Stimulated activated CD4-positive, alpha-beta T cell treated with anti-CD3 and anti-CD28 coated beads, Interleukin-4, amount 100 ng/mL, for 4 hours (primary cell): ENCODE data around the gene TM4SF1.

ENCODE experiments used
- DNase-seq, 2 experiments: peaks; one replicate each; pipeline ENCODE4 v3.0.0-alpha.2; 2020

TM4SF1 gene

DNA sequence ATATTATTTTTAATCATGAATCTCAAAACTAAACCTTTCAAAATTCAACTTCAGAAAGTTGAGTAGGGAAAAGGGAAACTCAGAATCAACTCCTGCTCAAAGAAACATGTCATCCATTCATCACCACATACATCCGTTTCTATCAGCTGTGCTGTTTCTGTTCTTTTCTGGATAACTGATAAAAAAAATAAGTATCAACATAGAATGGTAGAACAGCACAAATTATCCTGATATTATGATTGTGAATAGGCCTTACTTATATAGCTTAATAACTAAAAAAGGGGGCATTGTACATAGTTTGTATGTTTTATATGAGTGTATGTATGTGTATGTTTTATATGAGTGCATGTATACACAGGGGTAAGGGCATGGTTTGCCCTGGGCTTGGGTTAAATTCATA is 3.1 kb downstream of the TM4SF1 start:
- no peak for DNase-seq

DNA sequence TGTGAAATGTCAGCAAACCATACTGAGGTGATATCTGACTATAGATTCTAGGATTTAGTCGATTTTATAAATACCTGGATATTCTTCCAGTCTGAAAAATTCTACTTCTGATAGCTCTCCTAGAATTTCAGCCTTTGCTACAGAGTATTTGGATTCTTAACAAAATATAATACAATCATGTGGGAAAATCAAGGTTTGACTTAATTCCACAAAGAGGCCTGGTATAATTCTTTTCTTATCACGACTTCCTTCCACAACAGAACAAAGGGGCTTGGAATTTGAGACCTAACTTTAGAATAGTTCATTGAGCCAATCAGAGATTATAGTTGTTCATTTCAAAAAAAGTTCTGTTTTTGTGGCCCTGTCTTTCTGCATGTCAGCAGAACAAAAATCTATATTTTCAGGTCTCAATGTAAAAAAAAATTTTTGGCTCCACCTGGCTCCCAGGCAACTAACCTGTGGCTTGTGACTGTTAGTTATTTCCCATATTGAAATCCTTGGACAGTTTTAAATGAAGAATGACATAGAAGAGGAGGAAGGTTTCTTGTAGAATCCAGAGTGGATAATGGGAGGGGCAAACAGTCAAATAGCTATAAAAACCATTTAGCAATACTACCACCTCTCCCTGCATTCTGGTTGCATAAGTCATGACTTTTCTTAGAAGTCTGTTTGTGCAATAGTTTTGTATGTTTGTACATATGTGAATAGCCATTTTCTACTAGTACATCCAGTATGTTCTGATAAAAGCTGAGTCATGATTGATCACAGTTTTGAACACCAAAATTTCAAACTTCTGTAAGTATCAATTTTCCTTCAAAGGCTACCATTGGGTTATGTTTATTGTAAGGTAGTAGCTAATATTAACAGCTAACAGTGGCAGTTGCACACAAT is 4.0 kb downstream of the TM4SF1 start:
- no peak for DNase-seq

DNA sequence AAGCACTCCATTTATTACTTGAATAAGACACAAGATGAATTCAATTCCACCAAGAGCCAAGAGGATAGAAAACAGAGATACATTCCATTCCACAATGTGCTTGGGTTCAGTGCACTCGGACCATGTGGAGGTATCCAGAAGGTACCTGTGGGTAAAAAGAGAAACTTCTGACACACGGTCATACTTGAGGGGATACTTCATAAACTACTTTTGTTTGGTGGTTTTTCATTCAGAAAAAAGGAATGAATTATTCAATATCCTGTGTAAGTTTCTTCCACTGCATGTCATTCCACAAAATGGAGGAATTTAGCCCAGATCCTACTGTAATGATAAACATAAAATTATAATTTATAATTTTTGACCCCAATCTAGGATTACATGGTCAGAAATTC is 5.7 kb downstream of the TM4SF1 start:
- DNase-seq = no peak

DNA sequence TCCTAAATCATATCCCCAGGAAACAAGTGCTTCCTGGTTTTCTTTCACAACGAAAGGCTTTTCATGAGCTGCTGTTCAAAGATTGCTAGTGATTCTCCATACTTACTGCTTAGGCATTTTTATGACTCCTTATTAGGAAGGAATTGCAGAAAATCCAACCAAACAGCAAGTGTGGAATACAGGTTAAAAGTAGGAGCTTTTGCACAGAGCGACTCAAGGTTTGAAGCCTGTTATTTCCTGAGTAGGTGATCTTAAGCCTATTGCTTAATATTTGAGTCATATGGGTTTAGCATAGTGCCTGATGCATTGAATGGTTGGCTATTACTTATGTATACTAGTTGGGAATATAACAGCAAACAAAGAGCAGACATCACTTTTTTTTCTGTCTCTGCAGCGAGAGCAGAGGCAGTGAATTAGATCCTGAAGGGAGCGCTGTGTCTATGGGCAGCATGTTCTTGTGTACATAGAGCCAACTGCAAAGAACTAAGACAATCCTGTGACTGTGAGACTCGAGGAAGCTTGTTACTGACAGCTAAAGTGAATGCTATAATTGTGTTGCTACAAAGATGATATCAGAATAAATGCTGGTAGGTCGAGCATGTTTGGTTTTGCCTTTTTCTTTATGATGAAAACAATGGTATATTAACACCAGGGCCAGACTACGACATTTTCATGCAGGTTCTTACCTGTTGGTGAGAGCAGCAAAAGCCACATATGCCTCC is 6.3 kb downstream of the TM4SF1 start:
- no peak for DNase-seq

DNA sequence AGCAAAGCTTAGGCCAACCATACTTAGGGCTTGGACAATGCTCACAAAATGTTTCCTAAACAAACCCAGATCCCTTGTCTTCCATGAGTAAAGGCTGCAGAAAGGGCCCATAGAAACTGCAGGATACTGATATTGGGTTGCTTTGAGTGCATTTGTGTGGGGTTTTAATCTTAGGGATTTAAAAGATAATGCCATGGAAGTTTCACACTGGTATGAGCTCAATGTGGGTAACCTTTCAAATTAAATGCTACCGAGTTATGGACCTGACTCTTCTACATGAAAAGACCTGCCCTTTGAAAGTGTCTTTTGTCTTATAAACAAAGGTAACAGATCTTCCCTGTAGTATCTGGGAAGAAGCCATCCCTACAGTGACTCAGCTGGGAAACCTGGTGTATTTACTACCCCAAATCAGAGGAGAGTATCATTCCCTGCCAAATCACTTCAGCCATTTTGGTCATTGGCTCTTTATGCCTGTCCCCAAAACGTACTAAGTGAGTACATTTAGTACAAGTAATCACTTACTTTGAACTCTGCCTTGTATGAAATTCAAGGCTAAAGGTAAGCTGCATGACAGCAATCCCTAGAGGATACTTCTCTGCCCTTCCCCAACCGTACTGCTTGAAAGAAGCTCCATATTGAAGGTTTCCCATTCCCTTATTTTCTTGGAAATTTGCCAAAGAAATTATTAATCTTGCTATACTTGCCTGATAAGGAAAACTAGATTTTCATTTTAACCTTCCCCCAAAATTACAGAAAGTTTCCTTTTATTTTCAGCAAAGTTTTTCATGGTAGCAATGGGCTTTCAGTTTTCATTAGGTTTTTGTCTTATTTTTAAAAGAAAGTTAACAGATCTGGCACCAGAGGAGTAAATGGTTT is 7.2 kb downstream of the TM4SF1 start:
- DNase-seq = no peak

DNA sequence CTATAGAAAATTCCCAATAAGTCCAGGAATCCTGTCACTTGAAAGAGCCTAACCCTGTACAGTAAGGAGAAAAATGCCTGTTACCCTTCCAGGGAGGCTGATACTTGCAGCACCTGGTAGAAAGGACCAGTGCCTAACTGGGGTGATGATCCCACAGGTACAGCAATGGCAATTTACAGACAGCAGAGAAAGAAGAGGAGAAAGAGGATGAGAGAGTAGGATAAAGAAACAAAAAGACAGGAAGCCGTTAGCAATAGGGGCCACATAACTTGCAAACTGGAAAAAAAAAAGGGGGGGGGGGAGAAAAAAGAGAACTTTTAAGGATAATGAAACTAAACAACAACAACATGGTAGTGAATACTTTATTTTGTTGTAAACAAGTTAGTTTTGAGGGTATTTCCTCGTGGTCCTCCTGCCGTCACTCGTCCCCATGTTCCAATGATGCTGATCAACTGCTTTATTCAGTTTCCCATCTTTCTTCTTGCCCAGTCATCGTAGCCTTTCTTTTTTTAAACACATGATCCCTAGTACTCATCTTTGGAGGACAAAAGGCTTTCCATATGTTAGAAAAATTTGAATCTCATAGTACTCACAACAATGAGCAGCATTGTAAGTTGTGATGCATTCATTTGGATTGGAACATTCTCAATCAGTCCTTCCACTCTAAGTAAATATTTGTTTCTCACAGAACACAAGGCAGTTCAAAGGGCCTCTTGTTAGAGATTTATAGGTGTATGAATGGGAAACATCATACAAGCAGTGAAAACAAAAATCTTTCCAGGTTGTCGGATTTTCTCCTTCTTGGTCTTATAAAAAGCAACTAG is 8.6 kb downstream of the TM4SF1 start:
- DNase-seq = no peak

DNA sequence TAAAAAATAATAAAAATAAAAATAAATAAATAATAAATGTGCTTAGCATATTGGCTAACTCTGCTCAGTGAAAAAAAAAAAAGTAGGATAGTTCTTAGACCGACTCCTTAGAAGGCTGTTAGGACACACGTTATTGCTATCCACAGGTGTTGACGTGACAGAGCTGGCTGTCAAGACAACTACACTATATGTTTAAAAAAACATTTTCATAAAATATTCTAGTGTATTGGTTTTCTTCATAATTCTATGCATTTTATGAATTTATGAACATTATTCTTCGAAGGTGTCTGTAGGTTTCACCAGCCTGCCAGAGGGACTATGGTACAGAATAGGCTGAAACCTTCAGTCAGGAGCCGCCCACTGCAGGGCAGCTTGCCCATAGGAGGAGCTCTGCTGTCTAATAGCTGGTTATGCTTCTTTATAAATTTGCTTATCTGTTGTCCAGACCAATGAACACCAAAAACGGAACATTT is 9.2 kb downstream of the TM4SF1 start:
- no peak for DNase-seq

DNA sequence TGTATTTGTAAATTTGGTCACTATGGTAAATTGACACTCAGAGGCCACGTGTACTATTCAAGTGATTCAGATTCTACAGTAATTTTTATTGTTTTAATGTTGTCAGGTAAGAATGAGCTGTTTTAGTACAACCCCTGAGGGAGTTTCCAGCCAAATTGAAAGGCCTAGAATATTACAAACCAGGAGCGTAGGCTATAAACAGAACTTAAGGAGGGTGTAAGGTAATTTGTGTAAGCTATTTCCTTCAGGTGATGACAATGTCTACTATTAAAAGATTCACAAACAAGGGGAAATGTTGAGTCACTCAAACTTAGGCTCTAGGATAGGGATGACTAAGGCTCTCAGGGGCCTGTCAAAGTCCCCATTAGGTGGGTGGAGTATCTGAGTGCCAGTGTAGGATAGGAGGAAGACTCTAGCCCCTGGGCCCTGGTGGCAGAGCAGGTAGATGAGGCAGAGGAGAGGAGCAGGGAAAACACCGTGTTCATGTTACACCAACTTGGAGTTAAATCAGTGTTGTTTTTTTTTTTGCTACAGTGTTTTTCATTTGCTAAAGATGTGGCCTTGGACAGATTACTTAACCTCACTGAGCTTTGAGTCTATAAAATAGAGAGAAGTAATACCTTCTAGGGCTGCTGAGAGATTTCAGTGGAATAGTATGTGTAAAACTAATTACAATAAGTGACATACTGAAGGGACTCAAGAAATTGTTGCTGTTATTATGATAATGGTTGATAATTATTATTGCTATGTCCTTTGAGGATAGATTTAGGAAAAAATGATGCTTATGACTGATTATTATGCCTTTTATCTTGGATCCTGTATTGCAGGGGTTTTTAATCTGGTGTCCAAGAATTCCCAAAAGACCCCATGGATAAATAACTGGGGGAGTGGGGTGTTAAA is 10.3 kb downstream of the TM4SF1 start:
- no peak for DNase-seq

DNA sequence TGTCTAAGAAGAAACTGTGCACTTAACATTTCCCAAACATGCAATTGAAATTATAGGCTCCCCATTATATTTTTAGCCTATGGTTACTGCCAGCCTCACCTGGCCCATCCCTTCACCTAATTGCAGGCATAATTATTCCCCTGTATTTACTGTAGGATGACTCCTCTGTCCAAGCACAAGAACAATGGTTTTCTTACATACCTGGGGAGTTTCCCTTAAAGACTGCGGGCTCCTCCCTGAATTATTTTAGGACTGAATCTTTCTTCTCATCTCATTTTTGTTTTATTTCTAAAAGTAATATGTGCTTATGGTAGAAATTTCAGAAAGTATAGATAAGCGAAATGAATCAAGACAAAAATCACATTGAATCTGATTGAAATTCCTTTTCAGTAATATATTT is 11.4 kb downstream of the TM4SF1 start:
- no peak for DNase-seq

DNA sequence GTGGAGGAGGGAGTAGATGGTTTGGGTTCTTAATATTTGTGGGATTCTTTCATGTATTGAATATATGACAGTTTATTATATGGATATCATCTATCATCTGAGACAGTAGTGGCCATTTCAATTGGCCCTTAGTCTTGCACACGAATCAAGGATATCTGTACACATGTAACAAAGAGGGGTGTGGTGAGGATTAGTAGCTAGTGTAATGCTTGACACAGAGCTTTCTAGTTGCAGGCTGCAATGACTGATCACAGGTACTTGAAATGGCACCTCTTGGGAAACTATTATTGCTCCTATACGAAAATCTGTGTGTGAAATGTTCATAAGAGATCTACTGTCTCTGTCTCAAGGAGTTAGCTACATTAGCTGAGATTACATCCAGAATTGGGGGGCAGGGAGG is 12.8 kb downstream of the TM4SF1 start:
- DNase-seq = no peak

DNA sequence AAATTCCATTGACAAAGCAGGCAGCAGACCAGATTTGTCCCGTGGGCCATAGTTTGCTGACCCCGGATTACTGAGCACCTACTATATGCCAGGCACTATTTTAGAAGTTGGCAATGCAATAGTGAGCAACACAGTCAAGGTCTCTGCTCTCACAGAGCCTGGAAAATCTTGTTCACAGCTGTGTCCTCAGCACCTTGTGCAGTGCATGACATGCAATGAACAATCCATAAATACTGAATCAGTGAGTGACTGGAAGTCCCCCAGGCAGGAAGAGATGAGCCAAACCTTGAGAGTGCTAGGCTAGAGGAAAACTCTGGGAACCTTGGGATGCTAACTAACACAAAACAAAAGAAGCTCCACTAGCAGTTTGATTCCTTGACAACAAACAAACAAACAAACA is 14.4 kb downstream of the TM4SF1 start:
- DNase-seq = no peak

DNA sequence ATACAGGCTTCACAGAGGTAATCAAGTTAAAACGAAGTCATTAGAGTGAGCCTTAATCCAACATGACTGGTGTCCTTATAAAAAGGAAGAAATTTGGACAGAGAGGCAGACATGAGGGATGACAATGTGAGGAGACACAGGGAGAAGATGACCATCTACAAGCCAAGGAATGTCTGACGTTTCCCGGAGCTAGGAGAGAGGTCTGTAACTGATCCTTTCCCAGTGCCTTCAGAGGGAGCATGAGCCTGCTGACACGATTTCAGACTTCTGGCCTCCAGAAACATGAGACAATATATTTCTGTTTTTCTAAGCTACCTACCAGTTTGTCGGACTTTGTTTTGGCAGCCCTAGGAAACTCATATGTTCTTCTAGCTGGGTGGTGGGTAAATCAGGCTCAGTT is 15.1 kb downstream of the TM4SF1 start:
- DNase-seq = no peak

DNA sequence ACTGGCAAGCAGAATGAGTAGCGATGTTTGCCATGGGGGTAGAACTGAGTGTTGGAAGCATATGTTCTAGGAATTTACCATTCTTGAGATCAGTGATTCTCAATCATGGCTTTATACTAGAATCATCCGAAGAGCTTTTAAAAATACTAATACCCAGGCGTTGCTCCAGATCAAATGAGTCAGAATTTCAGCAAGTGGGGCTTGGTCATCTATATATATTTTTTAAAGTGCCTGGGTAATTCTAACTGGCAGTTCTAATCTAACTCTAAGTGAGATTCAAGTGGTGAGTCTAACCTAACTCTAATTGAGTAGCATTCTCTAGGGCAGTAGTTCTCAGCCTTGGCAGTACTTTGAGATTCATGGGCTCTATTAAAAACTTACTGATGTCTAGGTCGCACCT is 20.8 kb downstream of the TM4SF1 start:
- DNase-seq = no peak

DNA sequence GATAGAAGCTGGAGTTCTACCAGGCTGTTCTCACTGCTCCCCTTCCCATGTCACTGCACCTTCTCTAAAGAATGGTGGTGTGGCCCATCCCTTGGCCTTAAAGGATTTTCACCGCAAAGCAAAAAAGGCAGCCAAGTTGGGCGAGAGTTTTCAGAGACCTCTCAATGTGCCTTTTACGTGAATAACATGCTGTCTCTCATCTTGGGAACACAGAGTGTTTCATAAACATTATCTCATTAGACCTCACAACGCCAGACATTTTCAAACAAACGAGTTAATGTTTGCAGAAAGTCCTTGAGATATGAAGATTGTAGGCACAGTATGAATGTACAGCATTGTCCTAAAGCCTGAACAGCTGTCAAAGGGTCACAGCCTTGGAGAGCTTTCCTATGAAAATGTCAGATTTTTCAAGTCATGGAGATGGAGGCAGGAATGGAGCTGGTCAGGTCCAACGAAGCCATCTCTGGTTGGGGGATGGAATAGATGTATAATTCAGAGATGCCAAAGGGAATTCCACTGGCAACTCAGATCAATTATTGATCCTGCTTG is 21.3 kb downstream of the TM4SF1 start:
- DNase-seq = no peak

DNA sequence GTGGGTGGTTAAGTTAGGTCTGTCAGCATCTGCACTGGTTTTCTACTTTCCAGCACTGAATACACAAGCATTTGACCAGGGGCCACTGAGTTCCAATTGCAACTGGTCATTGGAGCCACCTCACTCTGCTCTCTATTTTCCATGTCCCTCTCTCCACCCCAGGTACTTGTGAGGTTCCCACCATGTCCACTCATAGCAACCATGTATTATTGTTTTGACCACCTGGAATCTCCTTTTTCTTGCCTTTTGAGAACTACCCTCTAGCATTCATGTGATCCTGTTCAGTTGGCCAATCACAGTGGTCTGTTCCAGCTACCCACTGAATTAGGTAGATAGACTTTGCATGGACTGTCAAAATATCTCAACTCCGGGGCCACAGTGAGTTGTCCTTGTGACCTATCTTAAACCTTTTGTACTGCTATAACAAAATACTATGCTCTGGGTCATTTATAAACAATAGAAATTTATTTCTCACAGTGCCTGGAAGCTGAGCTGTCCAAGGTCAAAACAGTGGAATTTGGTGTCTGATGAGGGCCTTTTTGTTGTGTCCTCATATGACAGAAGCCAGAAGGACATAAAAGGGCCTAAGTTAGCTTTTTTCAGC is 23.8 kb downstream of the TM4SF1 start:
- no peak for DNase-seq

DNA sequence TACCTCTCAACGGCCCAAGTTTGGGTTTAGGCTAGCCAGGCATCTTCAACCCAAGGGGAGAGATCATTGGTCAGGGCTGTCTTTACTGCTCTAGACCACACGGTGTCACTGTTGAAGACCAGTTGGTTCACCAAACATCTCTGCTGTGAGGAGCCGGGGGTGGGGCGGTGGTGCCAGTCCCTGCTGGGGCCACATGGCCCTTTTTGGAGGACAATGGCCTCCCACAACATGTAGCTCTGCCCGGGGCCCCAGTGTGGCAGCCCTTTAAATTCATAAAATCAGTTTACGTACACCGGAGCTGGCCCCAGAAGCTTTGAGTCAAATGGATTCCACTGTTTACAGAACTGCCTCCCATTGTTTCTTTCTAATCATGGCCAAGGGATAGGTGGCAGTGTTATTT is 24.9 kb downstream of the TM4SF1 start:
- peak in 1 of 2 experiments; percentile 5 for DNase-seq

DNA sequence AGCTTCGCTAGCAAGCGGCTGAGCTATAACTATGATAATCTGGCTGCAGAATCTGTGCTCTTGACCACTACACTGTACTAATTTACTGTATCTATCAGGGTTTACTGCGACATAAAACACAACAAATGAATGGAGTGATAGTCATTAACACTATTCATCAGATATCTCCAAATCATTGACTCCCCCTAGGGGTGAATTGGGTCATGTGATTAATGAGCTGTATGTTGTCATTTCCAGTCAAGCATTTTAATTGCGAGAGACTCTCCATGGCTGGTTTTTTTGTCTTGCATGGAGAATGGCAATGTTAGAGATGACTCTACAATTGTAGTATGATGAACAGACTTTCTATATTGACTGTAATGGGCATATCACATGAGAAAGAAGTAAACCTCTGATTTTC is 33.5 kb downstream of the TM4SF1 start:
- DNase-seq = no peak

DNA sequence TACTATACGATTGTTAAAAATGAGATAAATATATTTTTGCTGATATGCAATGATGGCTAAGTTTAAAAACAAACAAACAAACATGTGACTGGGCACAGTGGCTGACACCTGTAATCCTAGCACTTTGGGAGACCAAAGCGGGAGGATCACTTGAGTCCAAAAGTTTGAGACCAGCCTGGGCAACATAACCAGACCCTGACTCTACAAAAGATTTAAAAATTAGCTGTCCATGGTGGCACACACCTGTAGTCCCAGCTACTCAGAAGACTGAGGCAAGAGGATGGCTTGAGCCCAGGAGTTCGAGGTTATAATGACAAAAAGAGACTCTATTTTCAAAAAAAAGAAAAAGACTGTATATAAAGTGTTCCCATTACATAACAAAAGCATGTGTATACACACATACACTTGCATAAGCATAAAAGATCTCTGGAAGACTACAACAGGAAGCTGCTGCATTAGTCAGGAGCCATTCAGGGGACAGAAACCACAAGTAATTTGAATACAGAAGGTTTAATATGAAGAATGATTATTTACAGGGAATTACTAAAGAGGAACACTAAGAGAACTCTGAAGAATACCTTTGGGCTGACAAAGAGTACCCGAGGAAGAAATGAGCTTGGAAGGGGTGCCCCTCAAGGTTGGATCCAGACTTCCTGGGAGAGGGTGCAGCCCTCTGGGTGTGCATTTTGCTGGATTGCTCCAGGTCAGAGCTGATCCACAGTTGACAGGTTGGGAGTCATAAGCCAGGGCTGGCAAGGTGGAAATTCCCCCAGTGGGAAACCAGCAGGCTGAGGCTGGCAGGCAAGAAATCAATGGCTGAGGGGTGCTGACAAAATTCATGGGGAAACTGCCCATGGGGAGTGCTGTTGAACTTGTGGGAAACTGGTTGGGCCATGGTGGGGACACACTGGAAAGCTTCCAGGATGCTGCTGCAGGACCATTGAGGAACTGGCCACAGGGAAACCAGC is 34.8 kb downstream of the TM4SF1 start:
- DNase-seq = no peak

DNA sequence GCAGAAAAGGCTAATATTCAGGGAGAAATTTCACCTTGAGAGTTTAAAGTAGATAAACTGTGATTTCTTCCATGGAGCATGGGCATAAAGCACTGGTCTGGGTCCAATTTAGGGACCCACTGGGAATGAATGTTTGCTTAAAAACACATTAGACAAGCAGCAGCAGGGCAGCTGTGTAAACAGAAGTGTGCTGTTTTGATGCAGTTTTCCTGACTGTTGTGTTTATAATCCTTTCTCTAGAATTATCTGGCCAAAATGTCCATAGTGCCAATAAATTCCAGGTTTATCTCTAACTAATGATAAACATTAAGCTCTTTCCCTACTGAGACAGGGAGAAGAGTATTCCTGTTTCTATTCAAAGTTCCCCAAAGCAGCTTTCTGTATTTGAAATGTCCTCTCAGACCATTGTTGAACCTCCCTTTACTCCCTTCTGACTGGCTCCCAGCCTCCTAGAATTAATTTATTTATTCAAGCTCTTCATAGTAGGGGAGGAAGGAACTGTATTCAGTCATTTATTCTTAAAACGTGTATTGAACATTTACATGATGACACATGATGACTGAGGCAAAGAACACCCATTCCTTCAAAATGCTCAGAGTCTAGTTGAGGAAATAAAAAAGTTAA is 37.0 kb downstream of the TM4SF1 start:
- no peak for DNase-seq
